Right lobe of liver (tissue), 4 donors: ENCODE results near the gene PTPRU.

ENCODE experiments used
- CTCF ChIP-seq, 4 donors: fragments of 200-600 bp in 3 of 4; fragments of 450-650 bp in 1 of 4; IDR thresholded peaks; one replicate each; pipeline versions ENCODE4 v1.5.1 to v1.8.0; 2016 to 2022; ENCODE audit warnings: antibody characterized with exemption in 4 of 4, mild to moderate bottlenecking in 2 of 4
- POLR2A ChIP-seq: fragments of 450-650 bp; IDR thresholded peaks from one replicate; pipeline ENCODE4 v1.6.1; 2017; ENCODE audit warnings: antibody characterized with exemption, mild to moderate bottlenecking
- donor health status: DM: no; HTN: no; CAD: no.
- donor health status: DM: no; HTN: no; CAD: no.
- donor health status: DM: no; HTN: yes; CAD: no.

- TF ChIP-seq POLR2A (no peak), CTCF (IDR thresholded peaks at IDR 0.05) (no peak)
Measured at GRCh38 chr1:29306471-29307140, 70.3 kb downstream of the PTPRU start.
